ENCODE results near the gene UPK3BL2. TPM values are rescaled to one million over a fixed set of nuclear protein-coding genes. Genes with fewer than 3 reads are reported as not detected.
"Not testable (repeated sequence)": the region's sequence is repeated elsewhere in the genome, so short reads cannot be mapped to it uniquely, and the experiment has no call there.

UPK3BL2 gene
- total RNA-seq, 2 donors from 2014 or later, result 9.8 to 25.5 TPM

GRCh38 chr7:102577315-102578240 lies 34.1 kb upstream of the UPK3BL2 start:
- DNase-seq, result peak; percentile 10
- H3K9ac ChIP-seq (ENCODE audit: extremely low read depth, low read length, poor library complexity, severe bottlenecking); H3K27ac ChIP-seq (ENCODE audit: low read depth, low read length); H3K4me3 Mint-ChIP-seq; H3K9me3 ChIP-seq (ENCODE audit: control insufficient read depth, low read length); H3K36me3 ChIP-seq (ENCODE audit: control insufficient read depth, insufficient read depth, low read length); H3K4me3 ChIP-seq (ENCODE audit: low read length); H3K27ac Mint-ChIP-seq; H3K4me1 Mint-ChIP-seq; H3K36me3 Mint-ChIP-seq (ENCODE audit: low read depth); H3K9me3 Mint-ChIP-seq; H3K4me1 ChIP-seq (ENCODE audit: control insufficient read depth, insufficient read depth, low read length); H3K27me3 Mint-ChIP-seq (ENCODE audit: insufficient read depth); H3K27me3 ChIP-seq (ENCODE audit: control insufficient read depth, insufficient read depth, low read length, poor library complexity, severe bottlenecking): not testable (repeated sequence)
- WGBS, 2 experiments (ENCODE audit: insufficient coverage in 1 of 2, insufficient read length in 1 of 2), result 85% methylated on average over 5 of the region's 7 CpGs; no CpG with 5 or more reads in 1 of the 2 experiments

GRCh38 chr7:102576363-102576762 lies 32.9 kb upstream of the UPK3BL2 start:
- H3K4me1 ChIP-seq (ENCODE audit: control insufficient read depth, insufficient read depth, low read length); H3K9me3 Mint-ChIP-seq; H3K4me1 Mint-ChIP-seq; H3K27me3 Mint-ChIP-seq (ENCODE audit: insufficient read depth); H3K4me3 ChIP-seq (ENCODE audit: low read length); H3K9me3 ChIP-seq (ENCODE audit: control insufficient read depth, low read length); H3K27me3 ChIP-seq (ENCODE audit: control insufficient read depth, insufficient read depth, low read length, poor library complexity, severe bottlenecking); H3K4me3 Mint-ChIP-seq; H3K36me3 ChIP-seq (ENCODE audit: control insufficient read depth, insufficient read depth, low read length); H3K27ac ChIP-seq (ENCODE audit: low read depth, low read length); DNase-seq; H3K27ac Mint-ChIP-seq; H3K36me3 Mint-ChIP-seq (ENCODE audit: low read depth); H3K9ac ChIP-seq (ENCODE audit: extremely low read depth, low read length, poor library complexity, severe bottlenecking): not testable (repeated sequence)
- no CpG with 5 or more reads among the region's 3 CpGs for WGBS, 2 experiments (ENCODE audit: insufficient coverage in 1 of 2, insufficient read length in 1 of 2)

GRCh38 chr7:102574607-102575006 lies 31.1 kb upstream of the UPK3BL2 start:
- H3K27me3 ChIP-seq (ENCODE audit: control insufficient read depth, insufficient read depth, low read length, poor library complexity, severe bottlenecking); H3K4me3 Mint-ChIP-seq; H3K9ac ChIP-seq (ENCODE audit: extremely low read depth, low read length, poor library complexity, severe bottlenecking); H3K36me3 Mint-ChIP-seq (ENCODE audit: low read depth); H3K4me1 Mint-ChIP-seq; H3K36me3 ChIP-seq (ENCODE audit: control insufficient read depth, insufficient read depth, low read length); H3K27ac ChIP-seq (ENCODE audit: low read depth, low read length); H3K27me3 Mint-ChIP-seq (ENCODE audit: insufficient read depth); H3K4me1 ChIP-seq (ENCODE audit: control insufficient read depth, insufficient read depth, low read length); H3K27ac Mint-ChIP-seq; H3K9me3 ChIP-seq (ENCODE audit: control insufficient read depth, low read length); DNase-seq; H3K4me3 ChIP-seq (ENCODE audit: low read length); H3K9me3 Mint-ChIP-seq: not testable (repeated sequence)
- no CpG with 5 or more reads among the region's 6 CpGs for WGBS, 2 experiments (ENCODE audit: insufficient coverage in 1 of 2, insufficient read length in 1 of 2)

GRCh38 chr7:102572261-102573239 lies 29.1 kb upstream of the UPK3BL2 start, which contains the start of gene POLR2J3:
TSS of gene POLR2J3 (minus strand) at chr7:102572583. CDS start at chr7:102572521, 62 bp downstream.
- 0% methylated on average over 11 to 36 of the region's 64 CpGs for WGBS, 2 experiments (ENCODE audit: insufficient coverage in 1 of 2, insufficient read length in 1 of 2)
- not testable (repeated sequence) for H3K27ac Mint-ChIP-seq; H3K36me3 Mint-ChIP-seq (ENCODE audit: low read depth); H3K27me3 ChIP-seq (ENCODE audit: control insufficient read depth, insufficient read depth, low read length, poor library complexity, severe bottlenecking); H3K4me1 ChIP-seq (ENCODE audit: control insufficient read depth, insufficient read depth, low read length); H3K27ac ChIP-seq (ENCODE audit: low read depth, low read length); H3K36me3 ChIP-seq (ENCODE audit: control insufficient read depth, insufficient read depth, low read length); H3K4me1 Mint-ChIP-seq; H3K27me3 Mint-ChIP-seq (ENCODE audit: insufficient read depth); H3K9me3 Mint-ChIP-seq; H3K9me3 ChIP-seq (ENCODE audit: control insufficient read depth, low read length)
- H3K4me3 Mint-ChIP-seq, result peak within 1 kb of the TSS; percentile 51
- DNase-seq, result peak; percentile 94
- peak; percentile 63 for TF ChIP-seq CTCF (conservative IDR thresholded peaks at IDR 0.05)
- Histone ChIP-seq H3K9ac (ENCODE audit: extremely low read depth, low read length, poor library complexity, severe bottlenecking) (peak within 1 kb of the TSS; percentile 60), H3K4me3 (ENCODE audit: low read length) (peak within 1 kb of the TSS; percentile 81)

- H3K4me3 Mint-ChIP-seq; H3K36me3 Mint-ChIP-seq (ENCODE audit: low read depth); H3K27me3 ChIP-seq (ENCODE audit: control insufficient read depth, insufficient read depth, low read length, poor library complexity, severe bottlenecking); H3K4me3 ChIP-seq (ENCODE audit: low read length); H3K4me1 ChIP-seq (ENCODE audit: control insufficient read depth, insufficient read depth, low read length); H3K9ac ChIP-seq (ENCODE audit: extremely low read depth, low read length, poor library complexity, severe bottlenecking); H3K27ac ChIP-seq (ENCODE audit: low read depth, low read length); H3K9me3 Mint-ChIP-seq; H3K36me3 ChIP-seq (ENCODE audit: control insufficient read depth, insufficient read depth, low read length); H3K4me1 Mint-ChIP-seq; DNase-seq; H3K27ac Mint-ChIP-seq; H3K9me3 ChIP-seq (ENCODE audit: control insufficient read depth, low read length); H3K27me3 Mint-ChIP-seq (ENCODE audit: insufficient read depth): not testable (repeated sequence)
- 95% methylated on average over 2 of the region's 11 CpGs; no CpG with 5 or more reads in 1 of the 2 experiments for WGBS, 2 experiments (ENCODE audit: insufficient coverage in 1 of 2, insufficient read length in 1 of 2)
Observed at GRCh38 chr7:102568620-102569019, 25.1 kb upstream of the UPK3BL2 start.

Data from endodermal cell (in vitro differentiated cells).